ENCODE results near the gene CHRM1. TPM values are rescaled to one million over a fixed set of nuclear protein-coding genes. Genes with fewer than 3 reads are reported as not detected.

The CHRM1 gene
- total and polyA plus RNA-seq, 2 of the 13 experiments (the other 11 are each of a cell fraction or from before 2014, with no cell fraction given) = not detected

DNA sequence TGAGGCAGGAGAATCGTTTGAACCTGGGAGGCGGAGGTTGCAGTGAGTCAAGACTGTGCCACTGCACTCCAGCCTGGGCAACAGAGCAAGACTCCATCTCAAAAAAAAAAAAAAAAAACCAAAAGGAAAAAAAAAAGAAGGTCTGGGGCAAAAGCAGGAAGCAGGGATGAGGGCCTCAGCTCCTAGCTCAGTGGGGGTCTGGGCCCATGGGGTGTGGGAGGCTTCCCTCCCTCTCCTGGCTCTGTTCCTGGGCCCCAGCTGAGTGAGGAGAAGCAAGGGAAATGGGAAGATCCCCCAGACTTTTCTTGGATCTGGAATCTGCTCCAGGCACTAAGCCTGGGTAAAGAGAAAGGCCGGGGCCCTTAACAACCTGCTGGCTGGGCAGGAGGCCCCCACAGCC is 8.9 kb downstream of the CHRM1 start:
- Histone ChIP-seq H4K20me1 (ENCODE audit: insufficient read depth, low read length) (no peaks in the 10 kb centered on the region), H3K4me2 (ENCODE audit: low read depth, low read length) (no peak overlapping the region), H3K9me3 (ENCODE audit: low read length) (no peaks in the 10 kb centered on the region), H3K9ac (ENCODE audit: insufficient read depth, low read depth, low read length) (no peak overlapping the region), H3K79me2 (ENCODE audit: insufficient read depth, low read length) (no peaks in the 10 kb centered on the region), H3K4me3 (replicated peaks in 1 of 3; ENCODE audit: insufficient read depth in 1 of 3, low read depth in 2 of 3, low read length in 3 of 3) (no peak overlapping the region), H2AFZ (ENCODE audit: low read length) (no peak overlapping the region), H3K36me3 (replicated peaks in 1 of 2; ENCODE audit: control insufficient read depth in 1 of 2, insufficient read depth in 2 of 2, low read length in 2 of 2) (no peaks in the 10 kb centered on the region), H3K27me3 (ENCODE audit: control insufficient read depth in 1 of 2, insufficient read depth in 2 of 2, low read length in 2 of 2) (peaks cover 1 to 16% of the 10 kb centered on the region in 2 experiments; a peak in 2 of 5 replicates), H3K4me1 (ENCODE audit: insufficient read depth, low read length) (peaks cover 14% of the 10 kb centered on the region), H3K27ac (ENCODE audit: extremely low read length, insufficient read depth, low read length) (no peak overlapping the region)
- BruUV-seq (replicated peaks) = no TSS peak
- intact Hi-C loops (cut with micrococcal nuclease; ENCODE audit: unreplicated experiment) = no loop called here
- in situ Hi-C loops (cut with HindIII; ENCODE audit: extremely low pct_ligation_motif_present, low pct_unique_long_range_greater_than_20kb) = loop anchor here (25.0 kb wide), 1 partner anchor 300 kb away; no protein-coding TSS in a partner anchor
- no peak for TF ChIP-seq ZNF629 (CRISPR knock-in tag; conservative IDR thresholded peaks at IDR 0.05)
- TF ChIP-seq, protein P1, sequence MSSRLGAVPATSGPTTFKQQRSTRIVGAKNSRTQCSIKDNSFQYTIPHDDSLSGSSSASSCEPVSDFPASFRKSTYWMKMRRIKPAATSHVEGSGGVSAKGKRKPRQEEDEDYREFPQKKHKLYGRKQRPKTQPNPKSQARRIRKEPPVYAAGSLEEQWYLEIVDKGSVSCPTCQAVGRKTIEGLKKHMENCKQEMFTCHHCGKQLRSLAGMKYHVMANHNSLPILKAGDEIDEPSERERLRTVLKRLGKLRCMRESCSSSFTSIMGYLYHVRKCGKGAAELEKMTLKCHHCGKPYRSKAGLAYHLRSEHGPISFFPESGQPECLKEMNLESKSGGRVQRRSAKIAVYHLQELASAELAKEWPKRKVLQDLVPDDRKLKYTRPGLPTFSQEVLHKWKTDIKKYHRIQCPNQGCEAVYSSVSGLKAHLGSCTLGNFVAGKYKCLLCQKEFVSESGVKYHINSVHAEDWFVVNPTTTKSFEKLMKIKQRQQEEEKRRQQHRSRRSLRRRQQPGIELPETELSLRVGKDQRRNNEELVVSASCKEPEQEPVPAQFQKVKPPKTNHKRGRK (CRISPR knock-in tag; IDR thresholded peaks at IDR 0.05) = no peak
- TF ChIP-seq RFXAP (CRISPR knock-in tag; IDR thresholded peaks at IDR 0.05; ENCODE audit: borderline replicate concordance) = no peak
- no peak for TF ChIP-seq CCDC6 (CRISPR knock-in tag; IDR thresholded peaks at IDR 0.05)
- no peak for TF ChIP-seq CENPT (CRISPR knock-in tag; IDR thresholded peaks at IDR 0.05; ENCODE audit: low read depth)
- no peak for TF ChIP-seq ZNF451 (CRISPR knock-in tag; IDR thresholded peaks at IDR 0.05)
- FAIRE-seq (no peak), DNase-seq (ENCODE audit: low spot score) (no peak), ATAC-seq (no peak)
- CTCF ChIA-PET (ENCODE audit: low intra/inter-chr PET ratio, low total read pairs) = no interaction called here
- POLR2A ChIA-PET = no interaction called here
- WGBS (ENCODE audit: low lambda C conversion rate) = 47% methylated on average over 2 of the region's 3 CpGs

Measured in HepG2 (cell line).